COR-L47 (cell line): ENCODE results near the gene CARD11.

Experiments
- DNase-seq: peaks from one replicate; lab custom pipeline; 2025; lab: John Stamatoyannopoulos, UW

CARD11 gene

GRCh38 chr7:3043544-3044371 lies at the start of gene CARD11:
CARD11 (minus strand) TSS chr7:3043867; CDS start chr7:2958506, 85,361 bp downstream.
- no peak for DNase-seq

GRCh38 chr7:3092468-3092867 lies 48.8 kb upstream of the CARD11 start:
- DNase-seq = no peak

- DNase-seq = no peak
These were observed 48.0 kb upstream of the CARD11 start for GRCh38 chr7:3091631-3092030.

- DNase-seq = no peak
These were observed 45.8 kb upstream of the CARD11 start for GRCh38 chr7:3089493-3089892.

- no peak for DNase-seq
These were observed 43.6 kb upstream of the CARD11 start for GRCh38 chr7:3087243-3087755.

GRCh38 chr7:3083350-3083749 lies 39.7 kb upstream of the CARD11 start:
- no peak for DNase-seq

GRCh38 chr7:3082831-3083230 lies 39.2 kb upstream of the CARD11 start:
- no peak for DNase-seq

GRCh38 chr7:3082386-3082785 lies 38.7 kb upstream of the CARD11 start:
- no peak for DNase-seq

- DNase-seq = no peak
These were observed 36.4 kb upstream of the CARD11 start for GRCh38 chr7:3080106-3080505.

- DNase-seq = no peak
These were observed 34.8 kb upstream of the CARD11 start for GRCh38 chr7:3078514-3078913.

- no peak for DNase-seq
These were observed 33.0 kb upstream of the CARD11 start for GRCh38 chr7:3076700-3077099.

GRCh38 chr7:3076163-3076562 lies 32.5 kb upstream of the CARD11 start:
- no peak for DNase-seq

- DNase-seq = no peak
These were observed 31.8 kb upstream of the CARD11 start for GRCh38 chr7:3075441-3075840.

- DNase-seq = no peak
These were observed 30.8 kb upstream of the CARD11 start for GRCh38 chr7:3074459-3074821.

- DNase-seq = no peak
These were observed 30.2 kb upstream of the CARD11 start for GRCh38 chr7:3073763-3074458.

GRCh38 chr7:3070908-3071307 lies 27.2 kb upstream of the CARD11 start:
- DNase-seq = no peak

GRCh38 chr7:3069771-3070449 lies 26.2 kb upstream of the CARD11 start:
- DNase-seq = no peak

GRCh38 chr7:3068530-3068929 lies 24.9 kb upstream of the CARD11 start:
- no peak for DNase-seq

GRCh38 chr7:3067606-3068380 lies 24.1 kb upstream of the CARD11 start:
- DNase-seq = no peak

GRCh38 chr7:3067193-3067592 lies 23.5 kb upstream of the CARD11 start:
- no peak for DNase-seq

- DNase-seq = no peak
These were observed 22.8 kb upstream of the CARD11 start for GRCh38 chr7:3066506-3066905.

GRCh38 chr7:3065724-3066143 lies 22.1 kb upstream of the CARD11 start:
- no peak for DNase-seq
